Epithelial cell of proximal tubule (primary cell): ENCODE measurements around the gene SMLR1. TPM values are rescaled to one million over a fixed set of nuclear protein-coding genes. Genes with fewer than 3 reads are reported as not detected.

Source experiments
- DNase-seq: peaks from one replicate; pipeline ENCODE4 v3.0.0-alpha.2; 2011; ENCODE audit warnings: low read depth
- H3K4me3 ChIP-seq: 2 replicates; pipeline ENCODE4 v1.5.1; 2011; ENCODE audit warnings: low read depth, mild to moderate bottlenecking, low read length
- total RNA-seq: library from RNA; depleted of rRNA; stranded (reverse); fragments of >200 nt; gene quantifications from 2 replicates; pipeline ENCODE4 v1.2.3, GENCODE V29; 2015
- TF ChIP-seq, protein P1 (sequence below): conservative IDR thresholded peaks from 2 replicates; pipeline ENCODE4 v1.5.1; 2012; ENCODE audit warnings: low read depth, mild to moderate bottlenecking, low read length

SMLR1 gene
- total RNA-seq, result not detected in 2 replicates

DNA sequence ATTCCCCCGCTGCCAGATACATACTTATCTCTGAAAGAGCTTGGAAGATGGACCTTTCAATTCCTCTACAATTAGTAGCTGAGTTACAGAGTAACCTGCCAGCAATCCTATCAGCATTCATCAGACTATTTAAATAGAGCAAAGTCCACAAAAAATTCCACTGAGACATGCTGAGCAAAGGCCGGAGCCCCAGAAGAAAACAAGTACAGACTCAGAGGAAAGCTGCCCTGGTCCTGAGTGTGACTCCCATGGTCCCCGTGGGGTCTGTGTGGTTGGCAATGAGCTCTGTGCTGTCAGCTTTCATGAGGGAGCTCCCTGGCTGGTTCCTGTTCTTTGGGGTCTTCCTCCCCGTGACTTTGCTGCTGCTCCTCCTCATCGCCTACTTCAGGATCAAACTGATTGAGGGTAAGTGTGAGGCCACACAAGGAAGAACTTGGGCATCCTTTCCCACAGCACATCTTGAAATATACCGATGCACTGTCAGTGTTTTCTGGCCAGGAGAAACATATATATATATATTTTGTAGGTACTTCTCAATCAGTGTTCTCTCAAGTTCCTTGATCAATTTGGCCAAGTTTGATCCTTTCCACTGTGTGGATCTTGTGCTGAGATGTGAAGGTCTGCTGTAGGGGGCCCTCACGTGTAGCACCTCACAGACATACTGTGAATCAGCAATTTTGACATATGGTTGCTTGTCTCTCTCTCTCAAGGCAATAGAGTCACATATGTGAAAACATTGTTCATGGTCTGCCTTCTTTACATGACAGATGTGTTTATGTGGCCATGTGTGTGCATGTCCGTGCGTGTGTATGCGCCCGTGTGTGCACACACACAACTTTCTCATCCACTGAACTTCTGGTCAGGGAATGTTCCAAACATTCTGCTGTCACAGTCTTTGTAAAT, at the start of gene SMLR1:
TSS of gene SMLR1 (plus strand) at position 160 of the 903 bp plus-strand sequence. CDS start at position 168, 8 bp downstream.
- no peak within 1 kb of the TSS for H3K4me3 ChIP-seq
- TF ChIP-seq, protein P1, sequence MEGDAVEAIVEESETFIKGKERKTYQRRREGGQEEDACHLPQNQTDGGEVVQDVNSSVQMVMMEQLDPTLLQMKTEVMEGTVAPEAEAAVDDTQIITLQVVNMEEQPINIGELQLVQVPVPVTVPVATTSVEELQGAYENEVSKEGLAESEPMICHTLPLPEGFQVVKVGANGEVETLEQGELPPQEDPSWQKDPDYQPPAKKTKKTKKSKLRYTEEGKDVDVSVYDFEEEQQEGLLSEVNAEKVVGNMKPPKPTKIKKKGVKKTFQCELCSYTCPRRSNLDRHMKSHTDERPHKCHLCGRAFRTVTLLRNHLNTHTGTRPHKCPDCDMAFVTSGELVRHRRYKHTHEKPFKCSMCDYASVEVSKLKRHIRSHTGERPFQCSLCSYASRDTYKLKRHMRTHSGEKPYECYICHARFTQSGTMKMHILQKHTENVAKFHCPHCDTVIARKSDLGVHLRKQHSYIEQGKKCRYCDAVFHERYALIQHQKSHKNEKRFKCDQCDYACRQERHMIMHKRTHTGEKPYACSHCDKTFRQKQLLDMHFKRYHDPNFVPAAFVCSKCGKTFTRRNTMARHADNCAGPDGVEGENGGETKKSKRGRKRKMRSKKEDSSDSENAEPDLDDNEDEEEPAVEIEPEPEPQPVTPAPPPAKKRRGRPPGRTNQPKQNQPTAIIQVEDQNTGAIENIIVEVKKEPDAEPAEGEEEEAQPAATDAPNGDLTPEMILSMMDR, result no peak
- peak; percentile 16 for DNase-seq

DNA sequence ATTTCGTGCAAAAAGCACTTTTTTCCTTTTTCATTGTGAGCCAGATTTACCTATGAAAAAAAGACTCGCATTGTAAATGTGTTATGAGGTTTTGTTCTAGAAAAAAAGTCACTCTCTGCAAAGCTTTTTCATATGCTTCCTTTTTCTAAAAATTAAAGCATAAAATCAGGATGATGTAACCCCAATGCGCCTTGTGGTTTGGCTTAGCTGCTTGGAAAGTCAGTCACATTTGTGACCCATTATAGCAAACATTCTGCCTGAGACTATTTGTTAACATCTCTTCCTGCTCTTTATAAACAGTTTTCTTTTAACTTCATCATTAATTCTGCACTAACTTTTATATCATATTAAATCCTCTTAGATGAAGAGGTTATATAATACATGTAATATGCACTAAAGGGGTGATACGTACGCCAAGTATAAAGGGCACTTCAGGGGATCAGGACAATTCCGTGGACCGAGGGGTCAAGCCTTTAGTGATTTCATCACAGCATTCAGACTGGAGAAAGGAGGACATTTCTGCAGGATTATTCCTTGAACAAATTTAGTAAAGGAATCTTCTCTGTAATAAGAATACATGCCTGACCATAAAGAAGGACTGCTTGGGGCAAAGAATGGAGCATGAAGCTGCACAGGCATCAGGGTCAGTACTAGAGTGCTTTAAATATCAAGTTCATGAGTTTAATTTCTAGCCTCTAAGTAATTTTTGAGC, 48.1 kb upstream of the SMLR1 start:
- DNase-seq, result no peak
- H3K4me3 ChIP-seq, result no peak overlapping the region
- TF ChIP-seq, protein P1, result no peak

DNA sequence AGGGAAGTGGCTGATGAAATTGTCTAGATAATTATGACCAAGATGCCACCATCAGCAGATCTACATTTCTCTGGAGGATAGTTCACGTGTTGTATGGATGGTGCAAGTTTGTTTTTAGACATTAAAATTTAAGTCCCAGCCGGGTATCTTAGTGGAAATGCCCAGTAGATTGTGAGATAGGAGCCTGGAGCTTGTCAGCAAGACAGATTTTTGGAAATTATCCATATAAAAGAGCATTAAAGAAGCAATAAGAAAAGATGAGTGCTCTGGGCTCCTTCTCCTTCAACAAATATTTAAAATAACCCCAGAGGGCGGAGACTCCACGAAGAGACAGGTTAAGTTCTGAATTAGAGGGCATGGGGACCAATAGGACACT, 47.6 kb upstream of the SMLR1 start:
- H3K4me3 ChIP-seq, result no peak overlapping the region
- DNase-seq, result no peak
- TF ChIP-seq, protein P1, result no peak

DNA sequence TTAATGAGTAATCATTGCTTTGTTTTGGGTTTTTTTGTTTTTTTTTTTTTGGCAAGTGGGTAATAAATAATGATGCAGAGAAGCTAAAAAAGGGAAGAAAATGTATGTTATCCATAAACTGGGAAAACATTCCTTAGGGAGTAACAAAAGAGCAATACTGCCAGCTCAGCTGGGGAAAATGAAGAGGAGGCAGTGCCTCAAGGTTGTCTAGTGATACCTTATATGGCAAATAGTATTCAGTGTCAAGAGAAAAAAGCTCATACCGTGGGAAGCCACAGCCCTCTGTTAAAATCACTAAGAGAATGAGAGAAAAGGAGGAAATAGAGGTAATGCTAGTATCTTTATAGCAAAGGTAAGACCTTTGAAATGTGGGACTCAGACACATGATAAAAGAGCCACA, 47.1 kb upstream of the SMLR1 start:
- H3K4me3 ChIP-seq, result no peak overlapping the region
- TF ChIP-seq, protein P1, result no peak
- no peak for DNase-seq

DNA sequence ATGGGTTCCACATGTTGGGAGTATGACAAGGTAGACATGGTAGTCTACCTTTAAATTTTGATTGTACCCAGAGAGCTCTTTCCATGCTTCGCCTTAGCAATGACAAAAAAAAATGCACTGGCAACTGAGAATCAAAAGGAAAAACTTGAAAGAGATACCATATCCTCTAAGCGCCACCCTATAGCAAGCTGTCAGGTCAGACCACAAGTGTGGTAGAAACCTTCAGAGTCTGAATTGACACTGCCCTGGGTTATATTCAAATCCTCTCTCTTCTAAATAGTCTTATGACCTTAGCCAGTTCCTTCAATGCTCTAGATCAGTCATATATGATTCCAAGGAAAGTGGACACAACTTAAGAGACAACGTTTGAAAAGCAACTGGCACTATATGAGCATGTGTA, 45.6 kb upstream of the SMLR1 start:
- no peak for DNase-seq
- H3K4me3 ChIP-seq, result no peak overlapping the region
- TF ChIP-seq, protein P1, result no peak

DNA sequence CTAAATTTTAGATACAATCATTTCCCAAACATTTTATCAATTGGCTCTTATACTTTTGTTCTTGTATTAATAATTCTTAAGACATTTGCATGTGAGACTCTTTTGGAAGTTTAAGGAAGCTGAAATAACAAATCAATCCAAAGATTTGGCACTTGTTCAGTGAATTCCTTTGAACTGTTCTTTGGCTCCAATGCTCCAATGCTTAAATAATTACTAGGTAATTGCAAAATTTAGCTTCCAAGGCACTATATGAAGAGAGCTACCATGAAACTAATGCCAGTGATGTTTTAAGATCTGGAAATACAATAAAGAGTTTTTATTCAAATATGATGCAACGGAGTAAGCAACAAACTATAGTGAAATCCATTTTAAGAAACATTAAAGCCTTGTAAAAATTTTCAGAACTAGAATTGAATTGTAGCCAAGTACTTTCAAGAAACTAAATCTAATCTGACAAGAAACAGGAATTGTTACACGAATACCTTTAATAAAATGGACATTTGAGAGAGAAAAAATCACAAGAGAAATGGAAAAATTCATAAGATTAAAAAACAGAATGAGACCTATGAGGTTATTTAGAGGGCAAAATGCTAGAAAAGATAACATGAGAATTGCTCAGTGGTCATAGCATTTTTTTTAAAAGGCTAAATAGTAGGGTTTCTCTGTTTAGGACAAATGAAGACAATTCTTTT, 43.6 kb upstream of the SMLR1 start:
- DNase-seq, result no peak
- H3K4me3 ChIP-seq, result no peak overlapping the region
- TF ChIP-seq, protein P1, result no peak
